Prostate gland (tissue), 2 donors: Measurements from ENCODE around the gene SETD9.

Source experiments
- CTCF ChIP-seq, 4 experiments: fragments of 200-600 bp in 2 of 4; fragments of 450-650 bp in 2 of 4; sonication (generic) in 2 of 4; IDR thresholded peaks; 1 replicate in 3 of 4; 2 replicates in 1 of 4; pipeline ENCODE4 v1.5.1; 2016 to 2019; ENCODE audit warnings: antibody characterized with exemption in 4 of 4, mild to moderate bottlenecking in 2 of 4, moderate library complexity in 2 of 4
- POLR2A ChIP-seq: fragments of 450-650 bp; IDR thresholded peaks from one replicate; pipeline ENCODE4 v1.6.1; 2016; ENCODE audit warnings: antibody characterized with exemption, mild to moderate bottlenecking

GRCh38 chr5:56962286-56962685 is 52.9 kb downstream of the SETD9 start:
- TF ChIP-seq CTCF (IDR thresholded peaks at IDR 0.05) (no peak), POLR2A (no peak)
